Aorta (tissue), 5 donors: Measurements from ENCODE around the gene TSPEAR. TPM values are rescaled to one million over a fixed set of nuclear protein-coding genes. Genes with fewer than 3 reads are reported as not detected.
"Not testable (repeated sequence)": the region's sequence is repeated elsewhere in the genome, so short reads cannot be mapped to it uniquely, and the experiment has no call there.

Experiments used
- ATAC-seq: fragments of 200-7000 bp; cut with Tn5 transposase; one replicate; pipeline ENCODE4 v1.9.1; 2022; ENCODE audit warnings: moderate library complexity; ENCODE audit not compliant: low FRiP score
- DNase-seq, 2 donors: peaks; one replicate each; pipeline ENCODE4 v3.0.0-alpha.2; 2020
- H3K27ac ChIP-seq, 2 donors: one replicate each; pipeline ENCODE4 v1.5.1; 2013; ENCODE audit warnings: low read length in 2 of 2, mild to moderate bottlenecking in 2 of 2, moderate library complexity in 2 of 2, control low read depth in 1 of 2, inconsistent platforms in 1 of 2, low read depth in 1 of 2
- H3K27me3 ChIP-seq, 2 donors: one replicate each; pipeline ENCODE4 v1.6.1; 2013; ENCODE audit warnings: control low read depth in 1 of 2, low read length in 1 of 2, mild to moderate bottlenecking in 1 of 2, moderate library complexity in 1 of 2; ENCODE audit not compliant: insufficient read depth in 2 of 2, control insufficient read depth in 1 of 2
- H3K36me3 ChIP-seq, 2 donors: one replicate each; pipeline ENCODE4 v1.6.1; 2013; ENCODE audit warnings: control low read depth in 1 of 2, low read length in 1 of 2, mild to moderate bottlenecking in 1 of 2; ENCODE audit not compliant: insufficient read depth in 2 of 2, control insufficient read depth in 1 of 2
- H3K4me1 ChIP-seq, 2 donors: one replicate each; pipeline ENCODE4 v1.6.1; 2013; ENCODE audit warnings: low read length in 2 of 2, control low read depth in 1 of 2, mild to moderate bottlenecking in 1 of 2, moderate library complexity in 1 of 2; ENCODE audit not compliant: insufficient read depth in 2 of 2, control insufficient read depth in 1 of 2
- H3K4me3 ChIP-seq, 2 donors: one replicate each; pipeline ENCODE4 v1.5.1; 2013; ENCODE audit warnings: low read length in 2 of 2, control low read depth in 1 of 2, mild to moderate bottlenecking in 1 of 2
- H3K9me3 ChIP-seq: one replicate; pipeline ENCODE4 v1.6.1; 2013; ENCODE audit warnings: mild to moderate bottlenecking, low read length; ENCODE audit not compliant: control insufficient read depth
- WGBS, 2 donors: extraction: QIAGEN DNeasy Blood & Tissue Kit; methylation state at CpG; one replicate each; pipeline ENCODE4 v1.1.7; 2013; 5-methylcytosine and 5-hydroxymethylcytosine counted together
- intact Hi-C, 2 donors: fragments of 100-400 bp; cut with DNase I; formaldehyde crosslinking; loops; one replicate each; pipeline versions ENCODE4 v1.14.2 to v1.15.0; 2022
- polyA plus RNA-seq, 2 donors: library from polyadenylated mRNA; stranded (reverse); fragments of 200-250 nt; gene quantifications; one replicate each; pipeline ENCODE4 v1.2.3, GENCODE V29; 2013
- total RNA-seq, 2 donors: library from RNA; stranded (reverse); fragmentation: NEBNext Ultra II Directional; extraction: Animal tissue kit (Norgen Biotek cat#: 25700); gene quantifications; one replicate each; pipeline ENCODE4 v1.2.1, GENCODE V29; 2021
- donor health status: healthy with polysubstance abuse.
- donor health status: Bipolar disorder and iron deficiency.
- donor health status: DM: no; HTN: no; CAD: no.
- donor health status: DM: no; HTN: no; CAD: no.
- donor health status: DM: yes; HTN: yes; CAD: no.

Gene TSPEAR
- total and polyA plus RNA-seq, 4 donors, result not detected

DNA sequence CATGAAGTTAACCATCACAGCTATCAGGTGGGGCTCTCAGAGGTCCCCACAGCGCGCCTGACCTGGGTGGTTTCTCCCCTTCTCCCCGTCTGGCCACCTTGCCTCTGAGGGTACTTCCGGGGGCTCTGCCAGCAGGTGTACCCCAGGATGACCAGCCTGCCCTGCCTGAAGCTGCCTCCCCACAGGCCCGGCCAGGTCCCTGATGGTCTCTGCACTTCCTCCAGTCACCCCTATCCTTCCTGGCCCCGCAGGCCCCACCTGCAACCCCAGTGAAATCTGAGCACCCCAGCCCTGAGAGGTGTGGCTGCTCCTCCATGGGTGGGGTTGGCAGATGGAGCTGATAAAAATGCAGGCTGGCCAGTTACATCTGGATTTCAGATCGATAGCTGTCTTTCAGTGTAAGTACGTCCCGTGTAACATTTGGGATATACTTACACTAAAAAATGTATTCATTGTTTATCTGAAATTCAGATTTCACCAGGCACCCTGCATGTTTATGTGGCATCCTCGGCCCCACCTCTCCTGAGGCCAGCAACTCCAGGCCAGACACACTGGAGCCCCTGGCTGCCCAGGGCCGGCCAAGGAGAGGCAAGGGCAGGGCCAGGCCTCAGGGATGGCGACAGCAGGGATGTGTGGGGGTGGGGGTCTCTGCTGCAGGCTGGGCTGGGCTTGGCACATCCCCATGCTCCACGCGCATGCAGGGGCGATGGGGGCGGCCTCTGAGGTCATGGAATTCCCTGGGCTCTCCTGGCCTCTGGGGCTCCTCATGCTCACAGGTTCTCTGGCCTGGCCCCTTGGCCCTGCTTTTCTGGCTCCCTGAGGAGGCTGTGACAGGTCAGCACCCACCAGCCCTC, 230.9 kb downstream of the TSPEAR start:
- intact Hi-C loops, result no loop called here
- DNase-seq, result no peak
- ATAC-seq, result no peak
- no peaks in the 10 kb centered on the region for H3K27me3 ChIP-seq
- no peaks in the 10 kb centered on the region for H3K4me1 ChIP-seq
- 87 to 92% methylated on average over 16 of the region's 16 CpGs for WGBS, 2 donors
- no peaks in the 10 kb centered on the region for H3K36me3 ChIP-seq
- H3K9me3 ChIP-seq, result no peaks in the 10 kb centered on the region
- H3K4me3 ChIP-seq, result no peak overlapping the region
- no peak overlapping the region for H3K27ac ChIP-seq

- ATAC-seq, result not testable (repeated sequence)
Measured at GRCh38 chr21:44479556-44480199, 231.7 kb downstream of the TSPEAR start.

GRCh38 chr21:44478801-44479167, 232.6 kb downstream of the TSPEAR start:
- DNase-seq (no peak), ATAC-seq (no peak)
- intact Hi-C loops, result no loop called here
- WGBS, 2 donors, result 86 to 92% methylated on average over 5 of the region's 5 CpGs
- no peaks in the 10 kb centered on the region for H3K36me3 ChIP-seq
- no peaks in the 10 kb centered on the region for H3K27me3 ChIP-seq
- no peaks in the 10 kb centered on the region for H3K9me3 ChIP-seq
- no peak overlapping the region for H3K4me3 ChIP-seq
- no peak overlapping the region for H3K27ac ChIP-seq
- H3K4me1 ChIP-seq, result no peaks in the 10 kb centered on the region

More at GRCh38 chr21:44479556-44480199, 231.7 kb downstream of the TSPEAR start:
- 40 to 43% methylated on average over 20 to 21 of the region's 21 CpGs for WGBS, 2 donors
- H3K36me3 ChIP-seq, intact Hi-C loops, H3K9me3 ChIP-seq, H3K4me1 ChIP-seq, H3K4me3 ChIP-seq, H3K27me3 ChIP-seq, DNase-seq, H3K27ac ChIP-seq: not testable (repeated sequence)

DNA sequence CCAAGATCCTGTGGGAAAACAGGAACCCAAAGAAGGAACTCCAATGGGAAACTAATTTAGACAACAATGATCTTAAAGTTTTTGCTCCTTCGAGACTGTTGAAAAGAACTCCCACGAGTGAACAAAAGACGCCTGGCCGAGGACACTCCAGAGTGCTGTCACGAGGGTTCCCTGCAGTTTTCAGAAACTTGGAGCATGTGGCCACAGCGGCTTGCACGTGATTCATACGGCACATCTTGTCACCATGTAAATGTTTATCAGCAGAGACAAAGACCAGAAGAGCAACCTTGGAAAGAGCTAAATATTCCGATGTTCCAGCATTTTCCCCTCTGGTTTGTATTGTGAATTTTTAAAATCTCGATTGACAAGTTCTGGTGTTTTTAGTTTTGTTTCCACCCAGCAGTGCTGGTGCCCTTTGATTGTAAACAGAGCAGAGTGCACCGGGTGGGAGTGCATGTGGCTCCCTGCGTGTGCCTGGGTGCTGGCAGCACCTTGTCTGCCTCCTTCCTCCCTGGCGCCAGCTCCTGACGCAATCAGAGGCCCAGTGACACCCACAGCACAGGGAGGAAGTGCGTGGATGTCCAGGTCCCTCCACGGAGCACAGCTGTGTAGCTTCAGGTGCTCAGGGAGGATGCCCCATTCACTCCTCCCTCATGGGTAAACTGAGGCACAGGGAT, 233.1 kb downstream of the TSPEAR start:
- no peak for DNase-seq
- H3K4me3 ChIP-seq, result no peak overlapping the region
- no peaks in the 10 kb centered on the region for H3K36me3 ChIP-seq
- ATAC-seq, result no peak
- H3K9me3 ChIP-seq, result no peaks in the 10 kb centered on the region
- no peaks in the 10 kb centered on the region for H3K4me1 ChIP-seq
- 85 to 86% methylated on average over 16 of the region's 16 CpGs for WGBS, 2 donors
- no peaks in the 10 kb centered on the region for H3K27me3 ChIP-seq
- H3K27ac ChIP-seq, result no peak overlapping the region
- intact Hi-C loops, result no loop called here

GRCh38 chr21:44477712-44478111, 233.7 kb downstream of the TSPEAR start:
- no peaks in the 10 kb centered on the region for H3K4me1 ChIP-seq
- no peak for ATAC-seq
- WGBS, 2 donors, result 79 to 84% methylated on average over 7 of the region's 7 CpGs
- H3K36me3 ChIP-seq, result no peaks in the 10 kb centered on the region
- no peak overlapping the region for H3K4me3 ChIP-seq
- intact Hi-C loops, result no loop called here
- no peaks in the 10 kb centered on the region for H3K9me3 ChIP-seq
- no peak overlapping the region for H3K27ac ChIP-seq
- DNase-seq, result no peak
- no peaks in the 10 kb centered on the region for H3K27me3 ChIP-seq

DNA sequence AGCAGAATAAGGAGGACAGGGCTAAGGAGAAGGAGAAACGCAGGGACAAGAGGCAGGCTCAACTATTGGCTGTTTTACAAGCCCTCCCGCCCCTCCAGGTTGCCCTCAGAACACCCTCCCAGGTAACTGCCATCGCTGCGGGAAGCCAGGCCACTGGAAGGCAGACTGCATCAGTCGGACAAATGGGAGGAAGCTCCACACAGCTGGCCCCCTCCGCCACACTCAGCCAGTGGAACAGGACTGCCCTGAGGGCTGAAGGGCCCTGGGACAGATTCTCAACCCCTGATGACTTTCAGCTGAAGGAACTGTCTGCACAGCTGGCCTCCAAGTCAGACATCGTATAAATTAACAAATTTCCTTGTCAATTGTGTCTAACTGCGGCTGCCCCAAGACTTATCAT, 234.2 kb downstream of the TSPEAR start:
- ATAC-seq (no peak), DNase-seq (no peak)
- Histone ChIP-seq H3K4me3 (no peak overlapping the region), H3K4me1 (no peaks in the 10 kb centered on the region), H3K36me3 (no peaks in the 10 kb centered on the region), H3K27ac (no peak overlapping the region), H3K9me3 (no peaks in the 10 kb centered on the region), H3K27me3 (no peaks in the 10 kb centered on the region)
- intact Hi-C loops, result no loop called here
- 73 to 88% methylated on average over 8 of the region's 8 CpGs for WGBS, 2 donors

DNA sequence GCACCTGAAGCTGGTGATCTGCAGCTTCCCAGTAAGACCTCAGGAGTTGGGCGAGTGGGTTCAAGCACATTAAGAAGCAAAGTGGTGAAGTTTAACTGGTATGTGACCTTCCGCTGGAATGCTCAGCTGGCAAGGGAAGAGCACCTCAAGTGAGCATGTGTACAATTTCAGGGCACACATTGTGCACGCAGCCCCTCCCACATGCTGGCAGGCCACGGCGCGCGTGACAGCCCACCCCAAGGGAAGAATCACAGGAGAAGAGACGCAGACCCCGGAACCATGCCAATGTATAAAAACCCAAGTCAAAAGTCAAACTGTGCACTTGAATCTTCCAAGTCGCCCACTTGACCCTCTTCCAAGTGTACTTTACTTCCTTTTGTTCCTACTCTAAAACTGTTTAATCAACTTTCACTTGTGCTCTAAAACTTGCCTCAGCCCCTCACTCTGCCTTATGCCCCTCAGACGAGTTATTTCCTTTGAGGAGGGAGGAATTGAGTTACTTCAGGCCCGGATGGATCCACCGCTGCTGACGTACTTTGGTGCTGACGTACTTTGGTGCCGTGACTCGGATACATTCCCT, 236.0 kb downstream of the TSPEAR start:
- intact Hi-C loops, result no loop called here
- WGBS, 2 donors, result 91 to 92% methylated on average over 17 of the region's 17 CpGs
- no peaks in the 10 kb centered on the region for H3K36me3 ChIP-seq
- no peaks in the 10 kb centered on the region for H3K9me3 ChIP-seq
- ATAC-seq, result no peak
- H3K4me3 ChIP-seq, result no peak overlapping the region
- peak in 1 of 2 donors; percentile 30 for DNase-seq
- no peaks in the 10 kb centered on the region for H3K4me1 ChIP-seq
- H3K27ac ChIP-seq, result no peak overlapping the region
- H3K27me3 ChIP-seq, result no peaks in the 10 kb centered on the region

- Histone ChIP-seq H3K9me3 (no peaks in the 10 kb centered on the region), H3K4me3 (no peak overlapping the region), H3K27ac (no peak overlapping the region), H3K4me1 (no peaks in the 10 kb centered on the region), H3K27me3 (no peaks in the 10 kb centered on the region), H3K36me3 (no peaks in the 10 kb centered on the region)
- WGBS, 2 donors, result 94 to 96% methylated on average over 19 of the region's 19 CpGs
- DNase-seq (peak in 1 of 2 donors; percentile 51), ATAC-seq (no peak)
- intact Hi-C loops, result no loop called here
Measured at GRCh38 chr21:44473915-44474555, 237.3 kb downstream of the TSPEAR start.
